ENCODE measurements around the gene TSPAN11. TPM values are rescaled to one million over a fixed set of nuclear protein-coding genes. Genes with fewer than 3 reads are reported as not detected.
"Not testable (repeated sequence)": the region's sequence is repeated elsewhere in the genome, so short reads cannot be mapped to it uniquely, and the experiment has no call there.

TSPAN11 gene
- total RNA-seq, 2 donors from 2014 or later = 0.07 to 0.28 TPM

DNA sequence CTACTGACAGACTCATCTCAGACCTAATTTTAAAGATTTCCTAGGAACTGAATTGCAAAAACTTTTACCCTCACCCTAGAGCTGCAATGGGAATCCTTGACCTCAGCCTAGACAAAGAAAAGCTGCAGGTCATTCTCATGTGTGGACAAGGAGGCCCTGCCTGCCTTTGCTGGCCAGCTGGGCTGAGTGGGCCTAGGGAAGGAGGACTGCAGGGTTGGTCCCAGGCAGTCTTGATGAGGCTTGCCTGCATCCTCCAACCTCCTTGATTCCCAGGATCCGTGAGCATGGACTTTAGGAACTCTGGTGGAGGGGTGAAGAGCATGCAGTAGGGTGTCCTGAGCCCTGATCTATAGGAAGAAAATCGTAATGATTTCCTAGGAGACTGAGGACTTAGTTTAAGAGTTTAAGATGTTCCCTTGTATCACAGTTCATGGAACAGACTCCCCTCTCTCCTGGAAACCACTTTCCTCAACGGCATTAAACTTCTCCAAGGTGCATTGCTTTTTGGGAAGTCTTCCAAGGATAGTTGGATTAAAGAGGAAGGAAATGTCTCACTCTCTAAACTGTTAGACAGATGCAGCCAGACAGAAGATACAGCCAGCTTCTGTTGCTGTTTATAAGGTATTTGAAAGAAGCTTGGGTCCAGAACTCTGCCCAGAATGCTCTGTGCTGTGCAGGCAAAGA lies 91.7 kb downstream of the TSPAN11 start:
- DNase-seq = no peak
- H3K9me3 Mint-ChIP-seq = no peaks in the 10 kb centered on the region
- H3K36me3 Mint-ChIP-seq (ENCODE audit: insufficient read depth in 2 of 2) = no peaks in the 10 kb centered on the region
- H3K27me3 Mint-ChIP-seq (ENCODE audit: low read depth) = no peaks in the 10 kb centered on the region
- no peak overlapping the region for H3K27ac Mint-ChIP-seq
- no peaks in the 10 kb centered on the region for H3K4me1 Mint-ChIP-seq (ENCODE audit: low read depth)
- no peak overlapping the region for H3K4me3 Mint-ChIP-seq
- no peak for ATAC-seq (replicated peaks in 1 of 2)

DNA sequence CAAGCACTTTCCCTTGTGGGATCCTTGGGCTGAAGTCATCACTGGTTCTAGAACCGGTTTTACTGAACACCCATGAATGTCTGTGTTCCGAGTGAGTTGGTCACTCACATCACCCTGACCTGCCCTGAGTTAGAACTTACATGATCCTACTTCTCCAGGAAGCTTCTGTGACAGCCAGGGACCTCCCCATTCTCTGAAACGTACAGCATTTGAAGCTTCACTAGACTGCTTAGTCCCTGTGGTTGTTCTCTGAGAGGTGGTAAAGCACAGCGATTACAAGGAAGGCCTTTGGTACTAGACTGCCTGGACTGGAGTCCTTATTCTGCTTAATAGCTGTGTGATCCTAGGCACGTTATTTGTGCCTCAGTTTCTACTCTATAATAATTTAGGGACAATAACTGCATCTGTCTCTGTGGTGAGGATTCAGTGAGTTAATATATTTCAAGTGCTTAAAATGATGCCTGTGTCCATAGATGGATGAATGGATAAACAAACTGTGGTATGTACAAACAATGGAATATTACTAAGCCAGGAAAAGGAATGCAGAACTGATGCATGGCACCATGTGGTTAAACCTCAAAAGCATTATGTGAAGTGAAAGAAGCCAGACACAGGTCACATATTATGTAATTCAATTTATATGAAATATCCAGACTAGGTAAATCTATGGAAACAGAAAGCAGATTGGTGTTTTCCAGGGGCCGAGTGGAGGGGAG lies 92.4 kb downstream of the TSPAN11 start:
- Mint-ChIP-seq H3K4me3 (no peak overlapping the region), H3K27me3 (ENCODE audit: low read depth) (no peaks in the 10 kb centered on the region), H3K9me3 (no peaks in the 10 kb centered on the region), H3K36me3 (ENCODE audit: insufficient read depth in 2 of 2) (no peaks in the 10 kb centered on the region), H3K4me1 (ENCODE audit: low read depth) (no peaks in the 10 kb centered on the region), H3K27ac (no peak overlapping the region)
- DNase-seq (no peak), ATAC-seq (replicated peaks in 1 of 2) (no peak)

DNA sequence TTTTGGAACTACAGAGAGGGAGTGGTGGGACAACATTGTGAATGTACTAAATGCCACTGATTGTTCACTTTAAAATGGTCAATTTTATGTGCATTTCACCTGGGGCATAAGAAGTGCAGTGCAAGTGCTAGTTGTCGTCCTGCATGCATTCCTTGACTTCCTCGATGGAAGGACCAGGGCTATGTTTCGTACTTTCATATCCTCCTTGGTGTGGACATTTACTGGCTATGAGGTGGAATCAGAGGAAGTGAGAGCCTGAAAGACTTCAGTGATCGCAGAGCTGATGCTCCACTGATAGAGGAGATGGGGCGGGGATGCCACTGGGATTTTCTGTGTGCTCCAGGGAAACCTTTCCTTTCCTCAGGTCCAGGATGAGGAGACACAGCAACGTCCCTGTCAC lies 93.0 kb downstream of the TSPAN11 start:
- no peaks in the 10 kb centered on the region for H3K36me3 Mint-ChIP-seq (ENCODE audit: insufficient read depth in 2 of 2)
- H3K27ac Mint-ChIP-seq = no peak overlapping the region
- H3K4me1 Mint-ChIP-seq (ENCODE audit: low read depth) = no peaks in the 10 kb centered on the region
- no peak for ATAC-seq (replicated peaks in 1 of 2)
- no peaks in the 10 kb centered on the region for H3K9me3 Mint-ChIP-seq
- DNase-seq = no peak
- H3K27me3 Mint-ChIP-seq (ENCODE audit: low read depth) = no peaks in the 10 kb centered on the region
- no peak overlapping the region for H3K4me3 Mint-ChIP-seq

DNA sequence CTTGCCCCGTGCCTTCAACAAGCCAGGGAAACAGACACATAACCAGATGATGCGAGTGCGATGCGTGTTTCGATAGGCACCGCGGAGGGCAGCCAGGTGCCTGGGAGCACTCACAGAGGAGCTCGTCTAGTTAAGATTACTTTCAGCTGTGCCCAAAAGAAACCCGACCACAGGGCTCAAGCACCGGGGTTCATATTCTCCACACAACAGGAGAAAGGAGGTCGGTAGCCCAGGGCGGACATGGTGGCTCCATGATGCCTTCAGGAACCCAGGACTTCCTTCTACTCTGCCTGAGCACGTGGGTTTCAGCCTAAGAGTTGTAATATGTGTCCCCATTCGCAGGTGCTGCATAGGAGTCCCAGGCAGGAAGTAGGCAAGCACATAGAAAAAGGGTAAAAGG lies 93.4 kb downstream of the TSPAN11 start:
- H3K27ac Mint-ChIP-seq = no peak overlapping the region
- no peak for DNase-seq

DNA sequence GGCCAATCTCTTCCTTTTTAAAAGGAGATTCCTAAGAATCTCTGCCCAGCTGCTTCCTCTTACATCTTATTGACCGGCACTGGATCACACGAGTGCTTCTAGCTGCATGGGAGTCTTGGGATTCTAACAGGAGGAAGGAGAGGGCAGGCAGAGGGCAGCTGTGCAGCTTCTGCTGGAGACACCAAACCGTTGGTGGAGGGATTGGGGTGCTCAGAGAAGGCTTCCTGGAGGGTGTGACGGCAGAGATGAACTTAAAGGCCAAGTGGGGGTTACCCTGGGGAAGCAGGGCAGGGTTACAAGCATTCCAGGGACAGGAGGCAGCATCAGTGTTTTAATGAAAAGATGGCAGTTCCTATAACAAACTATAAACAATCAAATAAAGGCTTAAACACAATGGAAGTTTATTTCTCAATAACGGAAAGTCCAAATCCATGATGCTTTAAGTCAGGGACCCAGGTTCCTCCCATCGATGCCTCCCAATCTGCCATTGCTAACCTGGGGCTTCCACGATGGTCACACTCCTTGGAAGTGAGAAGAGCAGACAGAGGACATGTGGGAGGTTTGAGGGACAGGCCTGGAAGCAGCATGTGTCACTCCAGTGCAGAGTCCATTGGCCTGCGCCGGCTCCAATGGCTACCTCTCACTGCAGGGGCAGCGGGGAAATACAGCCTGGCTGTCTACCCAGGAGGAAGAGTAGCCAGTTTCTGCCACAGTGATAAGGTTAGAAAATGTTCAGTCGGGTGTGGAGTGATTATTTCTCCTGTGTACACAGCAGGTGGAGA lies 94.0 kb downstream of the TSPAN11 start:
- ATAC-seq (replicated peaks in 1 of 2) = no peak
- H3K27ac Mint-ChIP-seq = no peak overlapping the region
- no peak for DNase-seq
- H3K36me3 Mint-ChIP-seq (ENCODE audit: insufficient read depth in 2 of 2) = no peaks in the 10 kb centered on the region
- H3K9me3 Mint-ChIP-seq = no peaks in the 10 kb centered on the region
- no peaks in the 10 kb centered on the region for H3K4me1 Mint-ChIP-seq (ENCODE audit: low read depth)
- H3K27me3 Mint-ChIP-seq (ENCODE audit: low read depth) = no peaks in the 10 kb centered on the region
- no peak overlapping the region for H3K4me3 Mint-ChIP-seq

More for the DNA sequence above, 93.4 kb downstream of the TSPAN11 start:
- H3K36me3 Mint-ChIP-seq (ENCODE audit: insufficient read depth in 2 of 2) = no peaks in the 10 kb centered on the region
- no peak for ATAC-seq (replicated peaks in 1 of 2)
- no peaks in the 10 kb centered on the region for H3K4me1 Mint-ChIP-seq (ENCODE audit: low read depth)
- no peaks in the 10 kb centered on the region for H3K27me3 Mint-ChIP-seq (ENCODE audit: low read depth)
- H3K9me3 Mint-ChIP-seq = no peaks in the 10 kb centered on the region
- no peak overlapping the region for H3K4me3 Mint-ChIP-seq

DNA sequence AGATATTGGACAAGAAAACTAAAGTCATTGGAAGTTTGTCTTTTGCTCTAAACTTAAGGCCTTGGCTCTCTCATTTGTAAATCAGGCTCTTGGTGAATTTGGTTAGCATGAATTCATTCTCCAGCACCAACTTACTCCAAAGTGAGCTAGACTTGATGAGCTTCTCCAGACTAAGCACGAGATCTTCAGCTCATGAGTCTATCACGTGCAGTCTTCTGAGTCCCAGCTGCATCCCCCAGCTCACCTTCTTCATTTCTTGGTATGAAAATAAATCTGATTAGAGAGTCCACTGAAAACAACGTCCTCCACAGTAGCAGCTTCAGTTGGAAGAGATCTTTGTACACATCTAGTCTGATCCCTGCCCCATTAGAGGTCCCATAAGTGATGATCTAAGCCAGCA lies 94.6 kb downstream of the TSPAN11 start:
- no peaks in the 10 kb centered on the region for H3K9me3 Mint-ChIP-seq
- DNase-seq (no peak), ATAC-seq (replicated peaks in 1 of 2) (no peak)

DNA sequence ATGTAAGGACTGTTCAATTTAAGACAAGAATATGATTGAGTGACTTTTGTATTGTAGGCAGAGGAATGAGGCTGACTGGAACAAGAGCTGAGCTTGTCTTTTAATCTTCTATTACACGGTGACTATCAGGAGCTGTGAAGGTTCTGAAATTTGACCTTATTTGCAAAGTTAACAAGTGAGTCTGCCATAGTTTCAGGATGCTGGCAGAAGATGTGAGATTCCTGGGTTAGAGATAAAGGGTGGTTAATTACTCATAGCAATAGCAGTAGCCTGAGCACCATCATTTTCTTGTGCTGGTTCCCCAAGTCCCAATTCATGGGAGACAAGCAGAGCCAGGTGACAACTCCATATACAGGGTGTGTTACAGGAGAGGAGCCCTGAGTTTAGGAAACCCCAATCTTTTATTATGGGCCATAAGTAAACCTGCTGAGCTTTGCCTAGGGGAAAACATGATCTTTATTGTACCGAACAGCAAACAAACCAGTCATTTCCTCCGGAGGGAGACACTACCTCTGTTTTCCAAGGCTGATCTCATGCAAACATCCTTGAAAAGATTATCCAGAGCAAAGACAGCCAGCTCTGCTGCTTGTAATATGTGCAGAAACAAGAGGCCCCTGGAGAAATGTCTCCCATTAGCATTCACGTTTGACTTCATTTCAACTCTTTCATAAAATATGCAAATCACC lies 95.4 kb downstream of the TSPAN11 start:
- ATAC-seq (replicated peaks in 1 of 2) (no peak), DNase-seq (no peak)
- H3K9me3 Mint-ChIP-seq = no peaks in the 10 kb centered on the region
- H3K36me3 Mint-ChIP-seq (ENCODE audit: insufficient read depth in 2 of 2) = no peaks in the 10 kb centered on the region
- no peaks in the 10 kb centered on the region for H3K4me1 Mint-ChIP-seq (ENCODE audit: low read depth)
- no peaks in the 10 kb centered on the region for H3K27me3 Mint-ChIP-seq (ENCODE audit: low read depth)
- no peak overlapping the region for H3K27ac Mint-ChIP-seq
- H3K4me3 Mint-ChIP-seq = no peak overlapping the region

More for the DNA sequence above, 94.6 kb downstream of the TSPAN11 start:
- H3K27me3 Mint-ChIP-seq (ENCODE audit: low read depth) = no peaks in the 10 kb centered on the region
- H3K4me3 Mint-ChIP-seq = no peak overlapping the region
- no peaks in the 10 kb centered on the region for H3K4me1 Mint-ChIP-seq (ENCODE audit: low read depth)
- no peak overlapping the region for H3K27ac Mint-ChIP-seq
- H3K36me3 Mint-ChIP-seq (ENCODE audit: insufficient read depth in 2 of 2) = no peaks in the 10 kb centered on the region

DNA sequence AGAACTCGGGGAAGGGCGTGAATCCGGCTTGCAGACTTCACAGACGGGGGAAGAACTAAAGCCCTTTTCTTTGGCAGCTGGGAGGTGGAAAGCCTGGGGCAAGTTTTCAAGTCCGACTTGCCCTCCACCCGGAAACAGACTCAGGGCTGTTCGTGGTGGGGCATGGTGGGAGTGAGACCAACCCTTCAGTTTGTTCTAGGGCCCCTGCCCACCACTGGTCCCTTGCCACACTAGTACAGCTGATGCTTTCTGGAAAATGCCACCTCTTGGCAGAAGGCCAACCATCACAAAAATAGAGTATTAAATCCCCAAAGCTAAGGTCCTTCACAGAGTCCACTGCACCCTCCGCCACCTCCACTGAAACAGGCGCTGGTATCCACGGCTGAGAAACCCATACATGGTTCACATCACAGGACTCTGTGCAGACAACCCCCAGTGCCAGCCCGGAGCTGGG lies 96.8 kb downstream of the TSPAN11 start:
- H3K4me1 Mint-ChIP-seq (ENCODE audit: low read depth) = no peaks in the 10 kb centered on the region
- no peaks in the 10 kb centered on the region for H3K9me3 Mint-ChIP-seq
- H3K27ac Mint-ChIP-seq = no peak overlapping the region
- ATAC-seq (replicated peaks in 1 of 2) = no peak
- no peaks in the 10 kb centered on the region for H3K36me3 Mint-ChIP-seq (ENCODE audit: insufficient read depth in 2 of 2)
- H3K4me3 Mint-ChIP-seq = no peak overlapping the region
- no peak for DNase-seq
- no peaks in the 10 kb centered on the region for H3K27me3 Mint-ChIP-seq (ENCODE audit: low read depth)

DNA sequence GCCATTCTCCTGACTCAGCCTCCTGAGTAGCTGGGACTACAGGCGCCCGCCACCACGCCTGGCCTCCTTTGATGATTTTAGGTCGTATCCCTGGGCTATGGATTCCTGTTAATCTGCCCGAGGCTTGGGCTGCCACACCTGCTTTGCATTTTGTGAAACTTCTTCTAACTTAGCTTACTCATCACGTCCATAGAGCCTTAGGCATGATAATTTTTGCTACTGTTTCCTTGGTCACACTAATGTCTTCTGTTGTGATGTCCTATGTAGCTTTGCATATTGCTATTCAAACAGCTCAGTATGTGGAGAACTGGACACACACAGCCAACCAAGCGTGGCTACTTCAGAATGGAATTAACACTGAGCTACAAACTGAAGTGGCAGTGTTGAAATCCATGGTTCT lies 99.7 kb downstream of the TSPAN11 start:
- no peak overlapping the region for H3K27ac Mint-ChIP-seq
- no peaks in the 10 kb centered on the region for H3K4me1 Mint-ChIP-seq (ENCODE audit: low read depth)
- H3K4me3 Mint-ChIP-seq = no peak overlapping the region
- H3K36me3 Mint-ChIP-seq (ENCODE audit: insufficient read depth in 2 of 2) = no peaks in the 10 kb centered on the region
- DNase-seq = no peak
- ATAC-seq (replicated peaks in 1 of 2) = no peak
- no peaks in the 10 kb centered on the region for H3K27me3 Mint-ChIP-seq (ENCODE audit: low read depth)
- H3K9me3 Mint-ChIP-seq = no peaks in the 10 kb centered on the region

DNA sequence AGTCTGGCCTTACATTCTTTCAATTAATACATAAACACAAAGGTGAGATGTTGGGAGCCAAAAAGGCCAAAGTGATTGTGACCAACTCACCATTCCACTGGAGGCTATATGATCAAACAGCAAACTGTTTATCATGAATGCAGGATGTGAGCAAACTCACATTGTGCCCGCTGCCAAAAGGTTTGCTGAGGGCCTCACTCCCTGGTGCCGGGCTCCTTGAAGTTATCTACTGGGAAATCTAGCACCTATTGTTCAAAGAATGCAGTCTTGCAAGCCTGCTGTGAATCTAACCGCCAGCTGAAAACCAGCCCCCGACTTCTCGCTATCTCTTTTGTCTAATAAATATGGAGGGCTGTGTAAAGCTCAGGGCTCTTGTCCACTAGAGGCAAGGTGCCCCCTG lies 100.5 kb downstream of the TSPAN11 start:
- H3K36me3 Mint-ChIP-seq (ENCODE audit: insufficient read depth in 2 of 2); H3K4me3 Mint-ChIP-seq; H3K27me3 Mint-ChIP-seq (ENCODE audit: low read depth); DNase-seq; H3K4me1 Mint-ChIP-seq (ENCODE audit: low read depth); H3K9me3 Mint-ChIP-seq; H3K27ac Mint-ChIP-seq; ATAC-seq (replicated peaks in 1 of 2): not testable (repeated sequence)

DNA sequence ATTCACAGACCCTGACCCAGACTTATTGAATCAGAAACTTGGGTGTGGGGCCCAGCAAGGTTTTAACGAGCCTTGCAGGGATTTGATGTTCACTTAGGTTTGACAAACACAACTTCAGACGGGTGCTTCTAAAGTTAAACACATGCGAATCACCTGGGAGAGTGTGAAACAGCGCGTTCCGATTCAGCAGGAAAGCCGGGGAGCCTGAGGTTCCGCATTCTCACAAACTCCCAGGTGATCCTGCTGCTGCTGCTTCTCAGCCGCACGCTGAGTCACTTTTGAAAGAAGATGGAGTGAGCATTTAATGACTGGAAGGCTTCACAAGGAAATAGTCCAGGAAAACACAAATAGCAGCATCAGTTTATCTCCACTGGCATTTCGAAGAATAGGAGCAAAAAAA lies 102.9 kb downstream of the TSPAN11 start:
- no peak for ATAC-seq (replicated peaks in 1 of 2)

DNA sequence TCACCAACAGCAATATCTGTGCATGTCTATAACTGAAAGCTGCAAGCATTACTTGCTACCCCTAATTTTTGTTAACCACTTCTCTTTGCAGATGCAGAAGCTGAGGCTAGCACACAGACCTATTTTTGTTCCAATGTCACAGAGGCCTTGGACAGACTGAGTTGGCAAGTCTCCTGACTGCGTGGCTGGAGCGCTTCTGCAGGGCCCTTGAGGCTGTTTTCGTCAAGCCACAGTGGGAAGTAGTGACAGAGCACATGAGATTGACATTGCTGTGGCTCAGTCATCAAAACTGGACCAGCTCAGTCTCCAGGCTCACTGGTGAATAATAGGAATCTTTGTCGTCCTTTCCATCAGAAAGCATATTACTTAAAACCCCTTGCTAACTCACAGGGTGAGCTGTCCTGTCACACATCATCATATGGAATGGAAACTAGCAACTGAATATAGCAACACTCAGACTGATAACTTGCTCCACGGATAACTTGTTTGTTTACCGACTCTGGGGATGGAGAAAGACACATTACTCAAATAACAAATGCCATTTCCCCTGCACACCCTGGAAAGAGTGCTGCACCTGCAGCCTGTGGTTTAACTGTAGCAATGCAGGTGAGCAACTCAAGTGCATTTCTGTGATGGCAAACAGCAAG lies 103.5 kb downstream of the TSPAN11 start:
- ATAC-seq (replicated peaks in 1 of 2) (no peak), DNase-seq (no peak)
- Mint-ChIP-seq H3K4me1 (ENCODE audit: low read depth) (no peaks in the 10 kb centered on the region), H3K36me3 (ENCODE audit: insufficient read depth in 2 of 2) (no peaks in the 10 kb centered on the region), H3K27ac (no peak overlapping the region), H3K9me3 (no peaks in the 10 kb centered on the region), H3K27me3 (ENCODE audit: low read depth) (no peaks in the 10 kb centered on the region), H3K4me3 (no peak overlapping the region)

More for the DNA sequence above, 102.9 kb downstream of the TSPAN11 start:
- Mint-ChIP-seq H3K4me1 (ENCODE audit: low read depth) (no peaks in the 10 kb centered on the region), H3K27me3 (ENCODE audit: low read depth) (no peaks in the 10 kb centered on the region), H3K36me3 (ENCODE audit: insufficient read depth in 2 of 2) (no peaks in the 10 kb centered on the region), H3K9me3 (no peaks in the 10 kb centered on the region), H3K27ac (no peak overlapping the region), H3K4me3 (no peak overlapping the region)
- DNase-seq = no peak
